HG03280 (cell line): Measurements from ENCODE around the gene SNX1.
"Not testable (repeated sequence)": the region's sequence is repeated elsewhere in the genome, so short reads cannot be mapped to it uniquely, and the experiment has no call there.

Experiments
- ATAC-seq: cut with Tn5 transposase; IDR thresholded peaks from one replicate; pipeline ENCODE4 v1.9.1; 2021; ENCODE audit warnings: mild to moderate bottlenecking, moderate library complexity; ENCODE audit not compliant: unreplicated experiment

Gene SNX1

DNA sequence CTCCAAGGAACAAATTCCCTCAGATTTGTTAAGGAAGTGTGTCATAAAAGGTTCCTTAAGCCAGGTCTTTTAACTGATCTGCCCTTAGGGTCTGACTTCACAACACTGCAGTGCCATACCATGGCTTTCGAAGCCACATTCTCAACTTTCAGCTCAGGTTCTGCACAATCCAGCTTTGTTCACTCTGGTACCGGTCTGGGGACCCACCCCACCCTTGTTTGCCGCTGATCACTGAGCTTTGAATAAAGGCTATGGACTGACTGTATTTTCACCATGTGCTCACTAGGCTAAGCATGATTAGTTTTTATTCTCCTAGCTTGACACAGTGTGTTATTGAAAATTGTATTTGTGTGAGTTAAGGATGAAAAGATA is 15.9 kb downstream of the SNX1 start:
- no peak for ATAC-seq

GRCh38 chr15:64112073-64112772 is 16.4 kb downstream of the SNX1 start:
- no peak for ATAC-seq

GRCh38 chr15:64112904-64113303 is 17.1 kb downstream of the SNX1 start:
- no peak for ATAC-seq

GRCh38 chr15:64117759-64118487 is 22.1 kb downstream of the SNX1 start:
- no peak for ATAC-seq

DNA sequence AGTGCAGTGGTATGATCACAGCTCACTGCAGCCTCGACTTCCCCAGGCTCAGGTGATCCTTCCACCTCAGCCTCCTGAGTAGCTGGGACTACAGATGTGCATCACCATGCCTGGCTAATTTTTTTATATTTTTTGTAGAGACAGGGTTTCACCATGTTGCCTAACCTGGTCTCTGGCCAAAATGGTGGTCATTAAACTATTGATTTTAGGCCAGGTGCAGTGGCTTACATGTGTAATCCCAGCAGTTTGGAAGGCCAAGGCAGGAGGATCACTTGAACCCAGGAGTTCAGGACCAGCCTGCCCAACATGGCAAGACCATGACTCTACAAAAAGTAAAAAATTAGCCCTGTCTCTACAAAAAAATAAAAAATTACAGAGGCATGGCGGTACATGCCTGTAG is 24.5 kb downstream of the SNX1 start:
- ATAC-seq, result not testable (repeated sequence)

DNA sequence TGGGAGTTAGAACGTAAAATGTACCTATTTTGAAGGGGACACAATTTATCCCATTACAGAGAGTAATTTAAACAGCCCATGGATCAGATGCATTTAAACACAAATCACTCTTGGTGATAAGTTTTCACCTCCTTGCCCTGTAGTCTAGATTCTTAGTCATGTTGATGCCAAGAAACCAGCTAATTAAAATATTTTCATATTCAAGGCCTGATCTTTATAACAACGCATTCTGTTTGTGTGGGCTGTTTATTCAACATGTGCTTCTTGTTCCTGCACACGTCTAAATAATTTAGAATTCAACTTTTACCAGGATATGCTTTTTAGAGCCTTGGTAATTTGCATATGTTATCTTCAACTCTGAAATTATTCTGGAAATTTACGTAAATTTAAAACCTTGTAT is 25.8 kb downstream of the SNX1 start:
- no peak for ATAC-seq

DNA sequence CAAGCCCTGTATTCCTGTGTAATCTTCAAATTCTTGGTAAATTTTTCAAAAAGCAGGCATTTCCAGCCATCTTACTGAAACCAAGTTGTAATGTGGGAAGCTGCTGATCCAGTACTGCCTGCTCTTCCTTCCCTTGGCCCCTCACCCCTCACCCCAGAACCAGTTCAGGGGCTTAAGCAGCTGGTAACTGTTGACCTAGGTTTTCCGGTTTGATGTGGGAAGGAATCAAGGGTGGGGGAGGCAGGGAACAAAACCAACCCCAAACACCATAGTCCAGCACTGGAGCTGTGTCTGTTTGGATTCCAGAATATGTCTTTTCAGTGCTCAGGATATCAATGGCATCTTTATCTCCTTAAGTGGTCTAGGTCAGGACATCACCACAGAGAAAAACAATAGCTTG is 26.7 kb downstream of the SNX1 start:
- no peak for ATAC-seq

DNA sequence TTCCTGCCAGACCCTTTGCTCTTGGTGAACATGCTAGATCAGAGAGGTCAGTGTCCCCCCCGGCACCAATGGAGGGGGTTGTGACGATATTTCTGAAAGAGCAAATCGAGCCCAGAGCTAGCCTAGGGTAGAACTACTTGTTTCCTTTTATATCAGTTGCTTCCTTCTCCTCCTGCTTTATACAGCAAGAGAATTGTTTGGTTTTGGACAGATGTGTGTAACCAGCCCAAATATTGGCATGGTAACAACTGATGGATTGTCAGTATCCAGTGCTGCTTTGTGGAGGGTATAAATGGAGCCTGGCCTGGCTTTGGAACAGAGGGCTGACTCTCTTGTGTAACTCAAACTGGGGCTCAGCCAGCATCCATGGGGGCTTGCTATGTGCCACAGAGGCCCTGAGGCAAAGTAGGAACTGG is 27.2 kb downstream of the SNX1 start:
- ATAC-seq, result no peak

DNA sequence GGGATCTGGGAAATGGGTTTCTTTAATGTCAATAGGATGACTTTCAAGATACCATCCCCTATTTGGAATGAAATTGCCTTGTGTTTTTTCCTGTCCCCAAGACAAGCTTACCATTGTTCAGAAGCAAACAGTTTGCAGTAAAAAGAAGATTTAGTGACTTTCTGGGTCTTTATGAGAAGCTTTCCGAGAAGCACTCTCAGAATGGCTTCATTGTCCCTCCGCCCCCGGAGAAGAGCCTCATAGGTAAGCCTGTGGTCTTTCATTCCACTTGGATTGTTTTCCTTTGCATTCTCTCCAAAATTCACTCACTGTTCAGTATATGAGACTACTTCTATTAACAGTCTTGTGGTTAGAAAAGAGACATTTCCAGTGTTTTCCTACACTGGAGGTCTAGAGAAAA is 30.2 kb downstream of the SNX1 start:
- no peak for ATAC-seq

- ATAC-seq, result no peak
Measured at GRCh38 chr15:64127521-64128270, 31.9 kb downstream of the SNX1 start.

- no peak for ATAC-seq
Measured at GRCh38 chr15:64130159-64130558, 34.4 kb downstream of the SNX1 start.

DNA sequence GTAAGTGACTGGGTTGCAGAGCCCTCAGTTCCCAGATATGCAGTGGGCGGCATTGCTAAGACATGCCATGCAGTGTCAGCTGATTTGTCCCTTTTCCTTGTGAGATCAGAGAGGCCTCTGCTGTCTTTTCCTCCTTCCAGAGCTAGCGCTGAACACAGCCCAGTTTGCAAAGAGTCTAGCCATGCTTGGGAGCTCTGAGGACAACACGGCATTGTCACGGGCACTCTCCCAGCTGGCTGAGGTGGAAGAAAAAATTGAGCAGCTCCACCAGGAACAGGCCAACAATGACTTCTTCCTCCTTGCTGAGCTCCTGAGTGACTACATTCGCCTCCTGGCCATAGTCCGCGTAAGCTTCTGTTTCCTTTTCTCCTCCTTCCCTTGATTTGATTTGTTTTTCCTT is 35.8 kb downstream of the SNX1 start:
- ATAC-seq, result no peak

DNA sequence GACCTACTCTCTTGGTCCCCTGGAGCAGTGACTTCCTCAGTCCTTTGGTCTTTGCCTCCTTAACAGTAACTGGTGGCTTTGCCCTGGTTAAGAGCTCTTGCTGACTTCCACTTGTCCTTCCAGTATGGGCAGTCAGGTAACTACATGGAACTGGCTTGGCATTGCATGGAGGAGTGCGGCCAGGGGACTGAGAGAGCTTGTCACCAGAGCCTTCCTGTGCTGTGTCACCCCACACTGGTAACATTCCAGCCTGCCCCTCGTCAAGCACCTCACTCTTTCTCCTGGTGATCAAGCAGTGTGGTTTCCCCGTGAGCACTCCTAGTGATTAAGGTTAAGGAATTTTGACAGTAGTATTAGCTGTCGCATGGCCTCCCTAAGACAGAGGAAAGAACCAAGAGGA is 36.4 kb downstream of the SNX1 start:
- no peak for ATAC-seq

GRCh38 chr15:64133623-64134344 is 38.0 kb downstream of the SNX1 start:
- ATAC-seq, result no peak

- ATAC-seq, result no peak
Measured at GRCh38 chr15:64134345-64134829, 38.6 kb downstream of the SNX1 start.

- ATAC-seq, result no peak
Measured at GRCh38 chr15:64136347-64136746, 40.6 kb downstream of the SNX1 start.

DNA sequence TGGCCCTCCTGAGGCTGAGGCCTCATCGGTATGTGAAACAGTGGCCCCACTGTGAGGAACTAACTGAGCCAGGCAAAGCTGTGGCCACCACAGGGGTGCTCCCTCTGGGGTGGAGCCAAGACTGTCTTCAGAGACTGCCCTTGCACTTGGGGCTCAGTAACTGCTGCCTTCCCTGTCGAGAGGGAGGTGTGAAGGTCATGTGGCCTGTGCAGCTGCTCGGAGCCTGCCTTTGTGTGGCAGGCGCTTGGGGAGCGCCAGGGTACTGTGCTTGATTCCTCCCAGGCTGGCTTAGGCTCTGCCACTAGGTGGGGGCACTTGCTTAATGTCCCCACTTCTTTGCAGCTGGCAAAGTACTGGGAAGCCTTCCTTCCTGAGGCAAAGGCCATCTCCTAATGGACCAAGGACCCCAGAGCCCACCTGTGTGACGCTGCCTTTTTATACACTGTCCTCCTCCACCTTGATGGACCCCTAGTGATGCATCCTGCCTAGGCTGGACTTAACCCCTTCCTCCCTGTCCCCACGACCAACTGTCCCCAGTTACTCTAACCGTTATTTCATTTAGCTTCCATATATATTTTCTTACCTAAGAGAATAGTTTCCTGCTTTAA is 41.5 kb downstream of the SNX1 start:
- no peak for ATAC-seq

DNA sequence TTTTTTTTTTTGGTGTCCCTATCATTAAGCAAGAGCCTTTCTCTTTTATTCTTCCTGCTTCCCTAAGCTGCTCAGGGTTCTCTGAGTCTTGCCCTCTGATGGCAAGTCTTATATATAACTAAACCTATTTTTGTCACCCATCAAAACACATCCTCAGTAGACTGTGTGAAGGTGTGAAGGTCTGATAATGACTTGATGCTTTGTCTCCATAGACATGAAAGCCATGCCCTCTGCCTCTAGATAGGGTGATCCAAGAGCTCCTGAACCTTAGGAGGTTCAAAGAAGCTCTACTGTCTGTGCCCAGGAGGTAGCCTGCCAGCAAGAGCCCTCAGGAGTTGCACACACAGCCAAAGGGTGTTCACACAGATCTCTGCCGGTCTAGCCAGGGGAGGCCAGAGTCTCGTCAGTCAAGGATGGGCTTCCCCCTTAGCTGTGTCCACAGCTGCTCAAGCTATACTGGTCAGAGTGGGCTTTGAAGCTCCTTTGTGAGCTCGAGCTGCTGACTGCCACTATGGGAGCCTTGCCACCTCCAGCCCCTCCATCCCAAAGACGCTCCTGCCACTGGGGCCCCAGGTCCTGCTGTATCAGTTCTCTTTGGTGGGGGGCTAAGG is 42.7 kb downstream of the SNX1 start:
- ATAC-seq, result no peak

GRCh38 chr15:64141798-64142512 is 46.2 kb downstream of the SNX1 start:
- no peak for ATAC-seq

DNA sequence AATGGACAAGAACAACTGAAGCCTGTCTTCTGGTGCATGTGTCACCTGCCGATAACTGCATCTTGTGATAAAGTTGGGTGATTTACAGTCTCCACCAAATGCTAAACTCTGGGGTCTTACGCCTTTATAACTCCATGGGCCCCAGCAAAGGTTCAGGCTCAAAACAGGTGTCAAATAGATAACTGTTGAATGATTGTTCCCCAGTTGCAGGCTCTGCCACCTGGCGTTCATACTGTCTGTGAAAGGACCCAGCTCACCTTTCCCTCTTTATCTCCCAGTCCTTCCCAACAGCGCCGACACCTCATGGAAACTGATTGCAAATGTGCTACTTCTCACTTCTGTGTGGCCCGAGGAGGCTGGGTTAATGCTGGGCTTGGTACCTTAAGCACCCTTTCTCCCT is 47.5 kb downstream of the SNX1 start:
- ATAC-seq, result no peak
